22Rv1 (cell line): ENCODE results near the gene GCNT3.

ENCODE experiments used
- ZFX ChIP-seq: fragments of 450-650 bp; IDR thresholded peaks from 2 replicates; pipeline ENCODE4 v1.6.1; 2017; ENCODE audit warnings: antibody characterized with exemption, borderline replicate concordance
- TF ChIP-seq, protein P1 (sequence below): fragments of 450-650 bp; IDR thresholded peaks from 2 replicates; pipeline ENCODE4 v1.5.1; 2017; ENCODE audit warnings: mild to moderate bottlenecking

GRCh38 chr15:59569477-59569876 is 42.1 kb upstream of the GCNT3 start:
- TF ChIP-seq, protein P1, sequence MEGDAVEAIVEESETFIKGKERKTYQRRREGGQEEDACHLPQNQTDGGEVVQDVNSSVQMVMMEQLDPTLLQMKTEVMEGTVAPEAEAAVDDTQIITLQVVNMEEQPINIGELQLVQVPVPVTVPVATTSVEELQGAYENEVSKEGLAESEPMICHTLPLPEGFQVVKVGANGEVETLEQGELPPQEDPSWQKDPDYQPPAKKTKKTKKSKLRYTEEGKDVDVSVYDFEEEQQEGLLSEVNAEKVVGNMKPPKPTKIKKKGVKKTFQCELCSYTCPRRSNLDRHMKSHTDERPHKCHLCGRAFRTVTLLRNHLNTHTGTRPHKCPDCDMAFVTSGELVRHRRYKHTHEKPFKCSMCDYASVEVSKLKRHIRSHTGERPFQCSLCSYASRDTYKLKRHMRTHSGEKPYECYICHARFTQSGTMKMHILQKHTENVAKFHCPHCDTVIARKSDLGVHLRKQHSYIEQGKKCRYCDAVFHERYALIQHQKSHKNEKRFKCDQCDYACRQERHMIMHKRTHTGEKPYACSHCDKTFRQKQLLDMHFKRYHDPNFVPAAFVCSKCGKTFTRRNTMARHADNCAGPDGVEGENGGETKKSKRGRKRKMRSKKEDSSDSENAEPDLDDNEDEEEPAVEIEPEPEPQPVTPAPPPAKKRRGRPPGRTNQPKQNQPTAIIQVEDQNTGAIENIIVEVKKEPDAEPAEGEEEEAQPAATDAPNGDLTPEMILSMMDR: no peak
- TF ChIP-seq ZFX: no peak
